ENCODE results near the gene SHISAL1.

The SHISAL1 gene

DNA sequence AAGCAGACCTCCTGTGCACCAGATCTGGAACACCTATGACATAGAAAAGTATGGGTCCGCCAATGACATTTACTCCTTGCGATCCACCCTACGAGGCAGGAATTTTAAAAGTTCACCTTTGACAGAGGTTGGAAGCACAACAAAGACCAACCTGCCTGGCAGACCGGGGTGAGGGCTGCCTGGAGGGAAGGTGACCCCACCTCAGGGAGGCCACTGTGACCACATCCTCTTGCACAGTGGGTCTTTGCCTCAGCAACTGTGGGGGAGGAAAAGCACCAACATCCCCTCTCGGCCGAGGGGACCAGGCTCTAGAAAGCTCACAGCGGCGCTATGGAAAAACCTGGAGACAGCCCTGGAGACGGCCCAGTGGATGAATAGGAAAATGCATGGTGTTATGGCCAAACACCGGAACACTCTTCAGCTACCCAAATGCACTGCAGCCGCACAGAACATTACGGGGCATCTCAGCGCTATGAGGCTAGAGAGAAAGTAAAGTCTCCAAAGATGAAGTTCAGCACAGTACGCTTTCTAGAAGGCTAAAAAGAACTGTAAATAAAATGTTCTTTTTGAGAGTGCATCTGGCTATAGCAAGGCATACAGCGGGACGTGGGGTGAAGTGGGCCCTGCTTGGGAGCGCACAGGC lies 1.8 kb upstream of the SHISAL1 start:
- DNase-seq (no peak), ATAC-seq (ENCODE audit: insufficient read depth, low read depth) (no peak)
- H3K27ac ChIP-seq (ENCODE audit: low read length), result no peak overlapping the region
- TF ChIP-seq CTCF (IDR thresholded peaks at IDR 0.05; ENCODE audit: borderline replicate concordance, extremely low read depth, low read length, poor library complexity, severe bottlenecking) (no peak), EZH2 (IDR thresholded peaks at IDR 0.05; ENCODE audit: borderline replicate concordance, low read depth, low read length, severe bottlenecking) (no peak)
- H3K9ac ChIP-seq (ENCODE audit: low read depth, low read length), result no peak overlapping the region
- no peaks in the 10 kb centered on the region for H3K27me3 ChIP-seq (ENCODE audit: insufficient read depth, low read length, poor library complexity)
- H3K4me3 ChIP-seq (ENCODE audit: low read depth in 1 of 2, low read length in 2 of 2), result no peak overlapping the region
- no peaks in the 10 kb centered on the region for H3K9me3 ChIP-seq (ENCODE audit: insufficient read depth, low read length, severe bottlenecking)
- H4K20me1 ChIP-seq (ENCODE audit: insufficient read depth, low read length), result no peaks in the 10 kb centered on the region
- no peak overlapping the region for H2AFZ ChIP-seq (ENCODE audit: low read depth, low read length)
- no peak overlapping the region for H3K4me2 ChIP-seq (ENCODE audit: insufficient read depth, low read length)
- H3K36me3 ChIP-seq (ENCODE audit: insufficient read depth, low read length), result no peaks in the 10 kb centered on the region
- no peaks in the 10 kb centered on the region for H3K79me2 ChIP-seq (ENCODE audit: insufficient read depth, low read length)
- H3K4me1 ChIP-seq (ENCODE audit: insufficient read depth, low read length), result no peaks in the 10 kb centered on the region

- TF ChIP-seq CTCF (IDR thresholded peaks at IDR 0.05; ENCODE audit: borderline replicate concordance, extremely low read depth, low read length, poor library complexity, severe bottlenecking), result no peak
- TF ChIP-seq EZH2 (IDR thresholded peaks at IDR 0.05; ENCODE audit: borderline replicate concordance, low read depth, low read length, severe bottlenecking), result no peak
- no peaks in the 10 kb centered on the region for H3K9me3 ChIP-seq (ENCODE audit: insufficient read depth, low read length, severe bottlenecking)
- H3K4me3 ChIP-seq (ENCODE audit: low read depth in 1 of 2, low read length in 2 of 2), result no peak overlapping the region
- H3K79me2 ChIP-seq (ENCODE audit: insufficient read depth, low read length), result no peaks in the 10 kb centered on the region
- H3K36me3 ChIP-seq (ENCODE audit: insufficient read depth, low read length), result no peaks in the 10 kb centered on the region
- H3K9ac ChIP-seq (ENCODE audit: low read depth, low read length), result no peak overlapping the region
- DNase-seq (no peak), ATAC-seq (ENCODE audit: insufficient read depth, low read depth) (no peak)
- no peak overlapping the region for H3K27ac ChIP-seq (ENCODE audit: low read length)
- no peaks in the 10 kb centered on the region for H3K27me3 ChIP-seq (ENCODE audit: insufficient read depth, low read length, poor library complexity)
- no peaks in the 10 kb centered on the region for H4K20me1 ChIP-seq (ENCODE audit: insufficient read depth, low read length)
- no peak overlapping the region for H3K4me2 ChIP-seq (ENCODE audit: insufficient read depth, low read length)
- no peak overlapping the region for H2AFZ ChIP-seq (ENCODE audit: low read depth, low read length)
- no peaks in the 10 kb centered on the region for H3K4me1 ChIP-seq (ENCODE audit: insufficient read depth, low read length)
These were observed 745 bp upstream of the SHISAL1 start for GRCh38 chr22:44313385-44314006.

- Histone ChIP-seq H3K9ac (ENCODE audit: low read depth, low read length) (no peak overlapping the region), H3K4me2 (ENCODE audit: insufficient read depth, low read length) (no peak overlapping the region), H3K4me1 (ENCODE audit: insufficient read depth, low read length) (no peaks in the 10 kb centered on the region)
These were observed 938 bp downstream of the SHISAL1 start for GRCh38 chr22:44311855-44312170.

More at GRCh38 chr22:44311855-44312170, 938 bp downstream of the SHISAL1 start:
- H3K27me3 ChIP-seq (ENCODE audit: insufficient read depth, low read length, poor library complexity), result no peaks in the 10 kb centered on the region
- H3K9me3 ChIP-seq (ENCODE audit: insufficient read depth, low read length, severe bottlenecking), result no peaks in the 10 kb centered on the region
- no peaks in the 10 kb centered on the region for H3K36me3 ChIP-seq (ENCODE audit: insufficient read depth, low read length)
- H3K79me2 ChIP-seq (ENCODE audit: insufficient read depth, low read length), result no peaks in the 10 kb centered on the region
- no peak overlapping the region for H3K27ac ChIP-seq (ENCODE audit: low read length)
- H4K20me1 ChIP-seq (ENCODE audit: insufficient read depth, low read length), result no peaks in the 10 kb centered on the region
- DNase-seq (no peak), ATAC-seq (ENCODE audit: insufficient read depth, low read depth) (no peak)
- no peak overlapping the region for H3K4me3 ChIP-seq (ENCODE audit: low read depth in 1 of 2, low read length in 2 of 2)
- H2AFZ ChIP-seq (ENCODE audit: low read depth, low read length), result no peak overlapping the region
- TF ChIP-seq EZH2 (IDR thresholded peaks at IDR 0.05; ENCODE audit: borderline replicate concordance, low read depth, low read length, severe bottlenecking) (no peak), CTCF (IDR thresholded peaks at IDR 0.05; ENCODE audit: borderline replicate concordance, extremely low read depth, low read length, poor library complexity, severe bottlenecking) (no peak)
